GM18505 (cell line): Measurements from ENCODE around the gene SYPL2.

ENCODE experiments used
- ATAC-seq: cut with Tn5 transposase; IDR thresholded peaks from one replicate; pipeline ENCODE4 v1.9.1; 2021; ENCODE audit not compliant: unreplicated experiment
- POLR2A ChIP-seq: IDR thresholded peaks from 4 replicates; pipeline ENCODE4 v1.6.1; 2011; ENCODE audit warnings: borderline replicate concordance; ENCODE audit not compliant: insufficient read depth, insufficient read length; ENCODE audit errors: extremely low read depth

The SYPL2 gene

DNA sequence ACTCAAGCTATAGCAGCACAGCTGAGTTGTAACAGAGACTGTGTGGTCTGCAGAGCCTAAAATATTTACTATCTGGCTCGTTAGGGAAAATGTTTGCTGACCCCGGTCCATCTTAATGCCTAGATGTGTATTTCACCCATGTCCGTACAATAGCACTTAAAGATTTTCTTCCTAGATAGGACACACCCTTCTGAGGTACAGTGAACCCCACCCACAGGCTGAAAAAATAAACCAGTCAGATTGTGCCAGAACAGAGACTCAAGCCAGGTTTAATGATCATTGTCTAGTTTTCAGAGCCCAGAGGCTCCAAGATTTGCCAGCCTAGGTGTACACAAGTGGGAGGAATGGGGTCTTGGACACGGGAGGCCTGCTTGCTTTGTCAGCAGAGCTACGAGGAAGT lies 37.6 kb downstream of the SYPL2 start:
- no peak for ATAC-seq

DNA sequence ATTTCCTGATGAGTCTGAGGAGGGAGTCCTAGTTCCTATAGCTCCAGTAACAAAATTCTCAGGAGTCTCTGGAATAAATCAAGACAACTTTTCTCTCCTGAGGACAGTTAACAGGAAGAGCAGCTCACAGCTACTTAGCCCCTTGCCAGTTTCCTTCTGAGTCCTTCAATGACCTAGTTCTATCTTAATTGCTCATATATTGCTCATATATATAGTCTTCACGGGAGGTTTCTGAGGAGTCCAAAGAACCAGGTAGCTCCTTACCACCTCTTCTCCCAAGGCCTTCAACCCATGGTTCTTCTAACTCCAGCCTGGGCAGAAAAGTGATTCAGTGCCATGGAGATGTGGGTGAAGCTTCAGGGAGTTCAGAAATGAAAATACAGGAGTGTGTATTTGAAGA lies 38.6 kb downstream of the SYPL2 start:
- TF ChIP-seq POLR2A, result no peak
- ATAC-seq, result no peak

More for the DNA sequence above, 37.6 kb downstream of the SYPL2 start:
- no peak for TF ChIP-seq POLR2A

DNA sequence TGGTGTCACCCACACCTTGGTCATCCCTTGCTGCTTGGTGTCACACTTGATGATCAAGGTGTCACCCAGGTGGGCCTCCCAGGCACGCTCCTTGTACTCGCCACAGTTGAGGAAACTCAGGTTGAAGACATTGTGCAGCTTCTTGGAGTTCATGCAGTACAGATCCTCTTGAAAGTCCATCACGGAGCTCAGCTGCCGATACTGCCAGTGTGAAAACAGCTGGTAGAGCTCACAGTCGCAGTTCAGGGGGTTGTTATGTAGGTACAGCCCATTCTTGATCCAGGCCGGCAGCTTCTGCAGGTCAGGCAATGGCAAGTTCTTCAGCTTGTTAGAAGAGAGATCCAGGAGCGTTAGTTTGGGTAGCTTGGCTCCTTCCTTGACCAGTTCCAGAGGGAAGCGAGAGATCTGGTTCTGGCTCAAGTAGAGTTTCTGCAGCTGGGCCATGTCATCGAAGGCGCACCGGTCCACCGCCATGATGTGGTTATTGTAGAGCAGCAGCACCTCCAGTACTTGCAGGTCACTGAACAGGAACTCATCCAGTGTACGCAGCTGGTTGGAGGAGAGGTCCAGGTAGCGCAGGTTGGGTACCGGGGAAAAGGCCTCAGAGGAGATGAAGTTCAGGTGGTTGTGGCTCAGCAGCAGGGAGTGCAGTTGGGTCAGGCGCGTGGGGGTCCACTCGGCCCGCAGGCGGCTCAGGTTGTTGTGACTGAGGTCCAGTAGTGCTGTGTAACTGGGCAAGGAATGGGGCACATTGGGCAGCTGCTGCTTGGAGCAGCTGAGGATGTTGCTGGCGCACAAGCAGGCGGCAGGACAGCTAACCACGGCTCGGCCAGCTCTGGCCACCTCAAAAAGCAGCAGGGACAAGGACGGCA lies 41.9 kb downstream of the SYPL2 start:
- TF ChIP-seq POLR2A, result no peak
- ATAC-seq, result no peak

DNA sequence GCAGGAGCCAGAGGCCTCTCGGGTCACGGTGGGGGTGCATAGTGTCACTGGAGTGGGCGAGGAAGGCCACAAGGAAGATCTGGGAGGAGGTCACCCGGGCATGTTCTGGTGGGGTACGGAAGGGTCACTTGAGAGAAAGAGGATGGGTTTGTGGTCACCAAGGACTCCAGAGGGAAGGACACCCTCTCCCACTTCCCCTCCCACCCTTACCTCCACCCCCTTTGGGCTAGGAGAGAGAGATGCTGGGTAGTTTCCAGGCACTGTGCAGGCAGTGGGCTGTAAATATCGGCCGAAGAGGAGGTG lies 42.5 kb downstream of the SYPL2 start:
- no peak for ATAC-seq
- no peak for TF ChIP-seq POLR2A

DNA sequence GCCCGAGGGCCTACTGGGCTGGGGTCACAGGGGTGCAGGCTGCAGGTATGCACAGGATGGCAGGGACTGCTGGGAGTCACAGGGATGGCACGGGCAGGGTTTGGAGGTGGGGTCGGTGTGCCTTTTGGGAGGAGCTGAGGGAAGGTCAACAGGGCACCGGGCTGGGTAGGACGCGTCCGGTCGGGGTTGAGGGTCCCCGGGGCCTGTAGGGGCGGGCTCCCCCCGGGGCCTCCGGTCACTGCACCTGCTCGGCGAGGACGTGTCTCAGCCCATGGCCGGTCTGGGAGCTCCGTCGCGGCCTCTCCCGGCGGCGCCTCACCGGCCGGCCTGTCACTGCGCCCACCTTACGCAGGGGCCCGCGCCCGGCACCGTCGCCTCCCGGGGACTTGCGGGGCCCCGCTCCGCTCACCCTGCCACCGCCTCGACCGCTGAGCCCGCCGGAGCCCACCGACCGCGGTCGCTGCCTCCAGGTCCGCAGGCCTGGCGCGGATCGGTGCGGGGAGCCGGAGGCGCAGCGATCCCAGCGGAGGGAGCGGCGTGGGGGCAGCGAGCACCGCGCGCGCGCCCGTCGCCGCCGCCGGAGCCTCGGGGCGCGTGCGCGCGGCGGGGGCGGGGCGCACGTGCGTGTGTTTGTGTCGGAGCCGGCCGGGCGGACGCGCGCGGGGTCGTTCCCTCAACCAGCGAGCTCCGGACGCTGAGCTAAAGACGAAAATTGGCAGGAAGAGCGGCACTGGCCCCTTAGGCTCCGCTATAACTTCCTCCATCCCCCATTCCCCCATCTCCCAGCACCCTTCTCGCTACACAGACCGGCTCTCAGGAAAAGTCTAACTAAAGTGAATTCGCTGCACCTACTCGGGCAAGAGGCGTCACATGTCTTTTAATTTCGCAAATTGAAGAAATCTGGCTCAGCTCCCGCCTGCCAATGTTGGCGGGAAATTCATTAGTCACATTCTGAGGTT lies 43.1 kb downstream of the SYPL2 start, which contains the start of gene AMIGO1:
Gene AMIGO1, minus strand, starts transcription at position 552 of the 959 bp plus-strand sequence. CDS start 815 bp downstream, outside the sequence.
- no peak for TF ChIP-seq POLR2A
- ATAC-seq, result no peak

DNA sequence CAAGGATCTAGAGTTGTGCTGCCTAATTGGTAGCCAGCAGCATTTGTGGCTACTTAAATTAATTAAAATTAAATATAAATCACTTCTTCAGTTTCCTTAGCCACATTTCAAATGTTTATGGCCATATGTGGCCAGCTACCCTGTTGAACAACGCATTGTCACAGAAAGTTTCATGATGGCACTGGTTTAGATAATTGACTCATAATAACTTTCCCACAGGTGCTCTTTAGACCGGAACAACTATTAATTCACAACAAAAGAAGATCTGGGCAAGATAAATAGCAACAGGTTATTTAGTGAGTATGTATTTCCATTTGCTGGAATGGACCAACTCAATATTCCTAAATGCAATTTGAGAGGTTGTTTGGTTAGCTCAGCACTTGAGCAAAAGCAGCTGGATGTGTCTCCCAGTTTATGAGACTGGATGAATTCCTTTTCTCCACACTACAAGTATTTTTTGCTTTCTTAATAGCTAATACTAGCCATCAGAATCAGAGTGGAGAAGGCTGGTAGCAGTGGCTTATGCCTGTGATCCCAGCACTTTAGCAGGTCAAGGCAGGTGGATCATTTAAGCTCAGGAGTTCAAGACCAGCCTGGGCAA lies 46.9 kb downstream of the SYPL2 start:
- no peak for ATAC-seq
- no peak for TF ChIP-seq POLR2A

DNA sequence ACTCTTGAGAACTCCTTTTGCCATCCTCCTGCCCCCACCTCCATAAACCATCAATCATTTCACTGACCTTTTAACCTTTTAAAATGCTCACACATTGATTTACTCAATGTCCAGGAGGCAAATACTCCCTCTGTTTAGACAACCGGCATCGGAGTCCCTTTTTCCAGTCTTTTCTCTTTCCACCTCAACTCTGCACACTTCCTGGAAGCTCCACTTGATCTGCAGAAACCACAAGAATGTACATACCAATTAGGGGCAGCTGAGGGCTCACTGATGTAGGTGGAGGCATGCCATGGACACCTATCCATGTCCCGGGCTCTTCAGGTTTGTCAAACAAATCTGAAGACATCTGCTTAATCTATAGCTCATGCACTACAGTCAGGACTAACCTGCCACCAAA lies 48.5 kb downstream of the SYPL2 start:
- ATAC-seq, result no peak

DNA sequence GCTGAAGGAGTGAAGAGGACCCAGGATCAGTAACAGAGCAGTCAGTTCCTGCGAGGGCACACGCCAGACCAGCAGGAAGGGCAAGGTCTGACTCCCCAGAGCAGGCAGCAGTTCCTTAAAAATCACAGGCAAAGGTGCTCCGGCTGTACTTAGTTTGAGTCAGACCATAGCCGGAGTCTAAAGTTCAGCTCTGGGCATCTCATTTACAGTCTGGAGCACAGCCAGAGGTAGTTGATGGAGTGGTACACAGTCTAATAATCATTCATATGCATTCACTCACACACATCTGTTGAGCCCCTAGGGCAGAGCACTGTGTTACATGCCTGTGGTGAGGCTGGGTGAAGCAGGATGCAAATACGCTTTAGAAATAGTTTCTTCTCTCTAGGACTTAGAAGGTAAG lies 50.5 kb downstream of the SYPL2 start:
- no peak for TF ChIP-seq POLR2A
- no peak for ATAC-seq

More for the DNA sequence above, 48.5 kb downstream of the SYPL2 start:
- TF ChIP-seq POLR2A, result no peak

DNA sequence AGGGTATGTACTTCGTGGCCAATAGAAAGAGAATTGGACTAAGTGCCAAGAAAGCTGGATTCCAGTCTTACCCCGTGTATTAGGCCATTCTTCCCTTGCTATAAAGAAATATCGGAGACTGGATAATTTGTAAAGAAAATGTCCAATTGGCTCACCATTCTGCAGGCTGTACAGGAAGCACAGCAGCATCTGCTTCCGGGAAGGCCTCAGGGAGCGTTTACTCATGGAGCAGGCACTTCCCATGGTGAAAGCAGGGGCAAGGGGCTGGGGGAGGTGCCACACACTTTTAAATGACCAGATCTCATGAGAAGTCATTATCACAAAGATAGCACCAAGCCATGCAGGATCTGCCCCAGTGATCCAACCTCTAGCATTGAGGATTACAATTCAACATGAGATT lies 51.0 kb downstream of the SYPL2 start:
- ATAC-seq, result no peak
- no peak for TF ChIP-seq POLR2A

DNA sequence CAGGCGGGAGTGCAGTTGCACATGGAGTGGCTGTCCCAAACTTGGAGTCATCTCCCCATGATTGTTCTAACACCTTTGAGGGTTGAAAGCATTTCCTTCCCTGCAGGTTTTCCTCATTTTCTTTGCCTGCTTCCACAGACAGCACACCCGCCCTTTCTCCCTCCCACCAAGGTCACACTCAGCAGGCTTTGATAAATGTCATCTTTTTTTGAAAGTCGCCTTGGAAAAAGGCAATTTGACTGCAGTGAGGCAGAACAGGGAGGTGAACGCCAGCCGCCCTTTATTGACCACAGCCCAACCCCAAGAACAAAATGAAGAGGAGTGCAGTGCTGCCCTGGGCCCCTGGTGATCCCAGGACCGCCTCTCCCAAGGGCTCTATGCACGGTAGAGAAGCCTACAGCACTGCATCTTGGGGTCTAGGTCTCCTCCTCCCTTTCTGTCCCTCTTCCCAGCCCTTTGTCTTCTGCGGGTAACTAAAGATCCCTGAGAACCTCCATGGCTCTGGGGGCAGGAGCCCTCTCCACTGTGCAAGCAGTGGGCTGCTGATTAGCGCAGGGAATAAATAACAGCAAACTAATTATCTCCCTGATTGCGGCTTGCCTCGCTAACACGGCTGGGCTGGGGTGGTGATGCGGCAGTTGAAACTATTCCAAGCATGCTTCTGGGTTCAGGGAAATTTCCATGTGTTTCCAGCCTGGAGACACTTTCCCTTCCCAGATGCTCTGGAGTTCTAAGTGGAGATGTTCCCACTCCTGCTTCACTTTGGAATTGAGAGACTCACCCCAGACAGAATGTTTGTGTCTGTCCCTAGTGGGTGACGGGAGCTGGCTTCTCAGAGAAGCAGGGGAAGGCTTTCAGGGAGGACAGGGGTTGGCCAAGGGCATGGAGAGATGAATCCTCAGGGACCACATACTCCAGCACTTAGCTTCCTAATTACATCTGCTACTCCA lies 54.9 kb downstream of the SYPL2 start:
- no peak for ATAC-seq
- TF ChIP-seq POLR2A, result no peak

DNA sequence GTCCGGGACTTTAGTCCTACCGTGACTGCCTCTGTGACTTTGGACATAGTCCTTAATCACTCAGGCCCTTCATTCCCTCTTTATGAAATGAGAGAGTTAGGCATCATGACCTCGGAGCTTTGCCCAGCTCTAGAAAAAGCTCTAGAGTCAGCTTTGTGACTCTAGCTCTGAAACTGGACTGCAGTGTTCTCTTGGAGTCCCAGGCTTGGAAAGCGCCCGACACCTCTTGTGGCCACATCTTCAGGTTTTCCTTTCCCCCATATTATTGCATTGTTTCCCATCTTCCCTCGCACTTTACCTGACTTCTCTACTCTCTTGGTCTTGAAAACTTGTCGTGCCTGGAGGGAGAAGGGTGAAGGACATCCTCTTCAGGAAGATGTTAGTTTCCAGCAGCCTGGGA lies 55.7 kb downstream of the SYPL2 start:
- no peak for TF ChIP-seq POLR2A
- no peak for ATAC-seq

DNA sequence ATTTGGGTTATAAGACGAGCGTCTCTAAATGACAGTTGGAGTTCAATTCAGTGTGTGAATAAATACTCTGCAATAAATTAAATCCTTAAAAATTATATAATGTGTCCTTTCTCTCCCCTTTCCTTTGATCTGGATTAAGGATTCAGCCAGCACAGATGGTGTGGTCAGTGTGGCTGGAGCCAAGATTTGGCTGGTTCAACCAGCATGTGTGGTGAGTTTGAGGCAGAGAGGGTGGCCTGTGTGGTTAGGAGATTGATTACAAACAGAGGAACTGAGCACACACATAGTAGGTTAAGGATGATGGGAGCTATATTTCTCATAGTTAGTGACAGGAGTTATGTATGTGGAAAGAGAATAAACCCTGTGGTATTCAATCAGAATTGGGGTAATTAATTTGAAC lies 57.4 kb downstream of the SYPL2 start:
- no peak for ATAC-seq
- no peak for TF ChIP-seq POLR2A
